Left cardiac atrium (tissue), 4 donors: ENCODE measurements around the gene RAMP1. TPM values are rescaled to one million over a fixed set of nuclear protein-coding genes. Genes with fewer than 3 reads are reported as not detected.

Experiments used
- ATAC-seq, 2 donors: fragments of 200-7000 bp; cut with Tn5 transposase; one replicate each; pipeline ENCODE4 v1.9.1; 2020; ENCODE audit warnings: mild to moderate bottlenecking in 2 of 2, moderate library complexity in 2 of 2
- DNase-seq: peaks from one replicate; pipeline ENCODE4 v3.0.0-alpha.2; 2020
- intact Hi-C, 2 donors: fragments of 100-400 bp; cut with DNase I; formaldehyde crosslinking; loops; one replicate each; pipeline versions ENCODE4 v1.14.1 to v1.15.1; 2022 to 2023
- total RNA-seq, 2 donors: library from RNA; stranded (reverse); fragmentation: NEBNext Ultra II Directional; extraction: Animal tissue kit (Norgen Biotek cat#: 25700); gene quantifications; one replicate each; pipeline ENCODE4 v1.2.1, GENCODE V29; 2021
- donor health status: DM: no; HTN: yes; CAD: no.
- donor health status: DM: no; HTN: yes; CAD: no; lungs with severe emphysema.
- donor health status: DM: yes; HTN: yes; CAD: no.
- donor health status: Dilated cardiomyopathy.

RAMP1 gene
- total RNA-seq, 2 donors from 2014 or later = 86.7 to 359 TPM

- intact Hi-C loops = no loop called here
- DNase-seq (peak; percentile 87), ATAC-seq (peak; percentile 74 to 81)
Measured at GRCh38 chr2:237886685-237887481, 27.5 kb downstream of the RAMP1 start.

GRCh38 chr2:237888389-237888788 lies 29.0 kb downstream of the RAMP1 start:
- DNase-seq = no peak
- intact Hi-C loops = no loop called here
- ATAC-seq = no peak

GRCh38 chr2:237889016-237889415 lies 29.6 kb downstream of the RAMP1 start:
- intact Hi-C loops = no loop called here
- ATAC-seq (no peak), DNase-seq (no peak)

GRCh38 chr2:237889811-237890210 lies 30.4 kb downstream of the RAMP1 start:
- intact Hi-C loops = no loop called here
- DNase-seq = no peak

GRCh38 chr2:237892478-237892877 lies 33.1 kb downstream of the RAMP1 start:
- intact Hi-C loops = no loop called here
- DNase-seq (no peak), ATAC-seq (no peak)

More at GRCh38 chr2:237889811-237890210, 30.4 kb downstream of the RAMP1 start:
- ATAC-seq = no peak

GRCh38 chr2:237892984-237893595 lies 33.7 kb downstream of the RAMP1 start:
- ATAC-seq (no peak), DNase-seq (no peak)
- intact Hi-C loops = no loop called here

GRCh38 chr2:237894396-237894979 lies 35.1 kb downstream of the RAMP1 start:
- DNase-seq (no peak), ATAC-seq (no peak)
- intact Hi-C loops = no loop called here

GRCh38 chr2:237894986-237895543 lies 35.6 kb downstream of the RAMP1 start:
- DNase-seq = no peak
- intact Hi-C loops = no loop called here
- ATAC-seq = no peak

- DNase-seq (peak; percentile 71), ATAC-seq (peak; percentile 87)
- intact Hi-C loops = no loop called here
Measured at GRCh38 chr2:237895544-237896506, 36.4 kb downstream of the RAMP1 start.

- intact Hi-C loops = no loop called here
- DNase-seq (no peak), ATAC-seq (no peak)
Measured at GRCh38 chr2:237896507-237896892, 37.1 kb downstream of the RAMP1 start.

- ATAC-seq = no peak
Measured at GRCh38 chr2:237896956-237897355, 37.5 kb downstream of the RAMP1 start.

GRCh38 chr2:237898057-237898414 lies 38.6 kb downstream of the RAMP1 start:
- ATAC-seq (no peak), DNase-seq (no peak)
- intact Hi-C loops = no loop called here

More at GRCh38 chr2:237896956-237897355, 37.5 kb downstream of the RAMP1 start:
- intact Hi-C loops = no loop called here
- DNase-seq = no peak

GRCh38 chr2:237900891-237901831 lies 41.7 kb downstream of the RAMP1 start:
- no peak for ATAC-seq
- DNase-seq = no peak
- intact Hi-C loops = no loop called here

GRCh38 chr2:237901932-237902850 lies 42.8 kb downstream of the RAMP1 start:
- DNase-seq (peak; percentile 21), ATAC-seq (no peak)
- intact Hi-C loops = no loop called here

- intact Hi-C loops = no loop called here
- DNase-seq (peak; percentile 79), ATAC-seq (peak; percentile 89 to 94)
Measured at GRCh38 chr2:237904831-237905599, 45.6 kb downstream of the RAMP1 start.

- intact Hi-C loops = no loop called here
- ATAC-seq = no peak
- DNase-seq = no peak
Measured at GRCh38 chr2:237907144-237907543, 47.7 kb downstream of the RAMP1 start.
